NCI-H2029 treated with DMSO at 0.1 percent for 48 hours (cell line): ENCODE data around the gene AK9.

ENCODE experiments used
- DNase-seq: peaks from one replicate; lab custom pipeline; 2025; lab: John Stamatoyannopoulos, UW

AK9 gene

DNA sequence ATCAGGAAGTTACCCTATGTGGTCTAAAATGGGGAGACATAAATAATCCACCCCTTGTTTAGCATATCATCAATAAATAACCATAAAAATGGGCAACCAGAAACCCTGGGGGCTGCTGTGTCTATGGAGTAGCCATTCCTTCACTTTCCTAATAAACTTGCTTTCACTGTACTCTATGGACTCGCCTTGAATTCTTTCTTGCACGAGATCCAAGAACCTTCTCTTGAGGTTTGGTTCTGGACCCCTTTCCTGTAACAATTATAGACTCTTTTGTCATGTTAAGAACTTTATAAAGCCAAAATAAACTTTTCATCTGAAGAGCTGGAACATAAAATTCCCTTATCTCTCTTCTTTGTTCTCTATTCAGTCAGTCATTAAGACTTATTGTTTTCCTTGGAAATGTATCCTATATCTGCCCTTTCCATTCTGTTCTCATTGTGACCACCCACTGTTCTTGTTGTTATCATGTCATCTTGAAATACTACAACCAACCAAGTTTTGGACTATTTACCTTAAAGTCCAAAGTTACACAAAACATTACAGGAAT, 178.7 kb downstream of the AK9 start:
- no peak for DNase-seq

DNA sequence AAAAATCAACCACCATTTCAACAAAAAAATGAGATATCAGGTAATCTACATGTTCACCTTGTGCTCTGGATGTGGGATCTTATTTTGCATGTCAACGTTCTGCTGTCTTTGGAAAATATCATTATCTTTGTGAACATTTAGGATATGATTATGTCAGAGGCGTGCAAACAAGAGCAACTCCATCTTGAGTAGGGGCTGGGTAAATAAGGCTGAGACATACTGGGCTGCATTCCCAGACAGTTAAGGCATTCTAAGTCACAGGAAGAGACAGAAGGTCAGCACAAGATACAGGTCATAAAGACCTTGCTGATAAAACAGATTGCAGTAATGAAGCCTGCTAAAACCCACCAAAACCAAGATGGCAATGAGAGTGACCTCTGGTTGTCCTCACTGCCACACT, 179.2 kb downstream of the AK9 start:
- no peak for DNase-seq

DNA sequence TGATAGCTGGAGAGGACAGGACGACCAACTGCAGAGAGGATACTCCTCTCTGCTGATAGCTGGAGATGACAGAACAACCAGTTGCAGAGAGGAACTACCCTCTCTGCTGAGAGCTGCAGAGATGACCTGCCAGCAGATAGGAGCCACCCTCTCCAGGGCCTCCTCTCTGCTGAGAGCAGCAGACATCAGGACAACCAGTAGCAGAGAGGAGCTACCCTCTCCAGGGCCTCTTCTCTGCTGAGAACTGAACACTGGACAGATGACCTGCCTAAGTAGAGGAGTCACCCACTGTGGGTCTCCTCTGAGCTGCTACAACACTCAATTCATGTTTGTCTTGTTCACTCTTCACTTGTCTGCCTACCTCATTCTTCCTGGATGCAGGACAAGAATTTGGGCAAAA, 180.6 kb downstream of the AK9 start:
- DNase-seq, result no peak

DNA sequence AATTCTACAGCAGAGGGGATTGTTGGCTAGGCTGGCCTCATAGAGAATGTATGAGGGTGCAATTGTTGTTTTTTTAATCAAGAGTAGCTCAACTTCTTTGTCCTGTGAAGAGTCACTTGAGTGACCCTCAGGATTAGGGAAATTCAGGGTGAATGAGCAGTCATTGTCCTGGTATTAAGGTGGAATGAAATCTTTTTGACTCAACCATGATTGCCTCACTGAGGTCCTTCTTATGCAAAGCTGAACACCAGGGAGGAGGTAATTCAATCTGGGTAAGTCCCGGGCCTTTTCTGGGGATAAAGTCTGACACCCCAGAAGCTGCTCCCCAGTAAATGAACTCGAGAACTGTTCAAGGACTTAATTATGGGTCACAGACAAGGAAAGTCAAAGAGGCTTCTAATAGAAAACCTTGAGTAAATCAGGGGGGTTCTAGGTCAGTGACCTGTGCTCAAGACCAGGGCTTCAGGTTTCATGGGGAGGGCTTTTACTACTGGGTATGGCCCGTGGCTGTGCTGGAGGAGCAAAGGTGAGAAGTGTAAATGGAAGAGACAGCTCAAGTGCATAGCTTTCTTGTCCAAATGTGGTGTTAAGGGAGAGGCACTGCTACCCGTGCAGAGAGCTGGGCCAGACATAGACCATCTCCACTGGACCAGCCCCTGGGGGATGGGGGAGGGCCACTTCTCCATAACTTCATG, 182.7 kb downstream of the AK9 start:
- DNase-seq, result no peak

DNA sequence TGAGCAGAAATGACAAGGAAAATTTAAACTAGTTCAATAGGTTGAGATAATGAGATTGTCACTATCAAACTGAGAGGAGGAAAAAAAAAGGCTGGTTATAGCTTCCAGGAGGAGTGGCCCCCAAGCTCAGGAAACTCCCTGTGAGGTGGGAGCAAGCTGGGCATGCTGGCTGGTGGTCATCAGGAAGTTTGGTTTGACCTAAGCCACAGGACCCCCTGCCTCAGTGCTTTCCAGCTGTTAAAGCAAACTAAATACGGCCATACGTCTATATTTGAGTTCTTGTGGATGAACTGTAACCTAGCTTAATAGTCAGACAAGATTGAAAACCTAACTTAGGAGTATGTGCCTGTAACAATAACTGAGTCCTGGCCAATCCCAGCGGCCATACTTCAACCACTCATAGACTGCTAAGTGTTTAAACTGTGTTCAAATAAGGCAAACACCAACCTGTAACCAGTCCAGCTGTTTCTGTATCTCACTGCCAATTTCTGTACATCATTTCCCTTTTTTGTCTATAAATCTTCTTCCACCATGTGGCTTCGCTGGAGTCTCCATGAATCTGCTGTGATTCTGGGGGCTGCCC, 183.4 kb downstream of the AK9 start:
- DNase-seq, result peak; percentile 57

DNA sequence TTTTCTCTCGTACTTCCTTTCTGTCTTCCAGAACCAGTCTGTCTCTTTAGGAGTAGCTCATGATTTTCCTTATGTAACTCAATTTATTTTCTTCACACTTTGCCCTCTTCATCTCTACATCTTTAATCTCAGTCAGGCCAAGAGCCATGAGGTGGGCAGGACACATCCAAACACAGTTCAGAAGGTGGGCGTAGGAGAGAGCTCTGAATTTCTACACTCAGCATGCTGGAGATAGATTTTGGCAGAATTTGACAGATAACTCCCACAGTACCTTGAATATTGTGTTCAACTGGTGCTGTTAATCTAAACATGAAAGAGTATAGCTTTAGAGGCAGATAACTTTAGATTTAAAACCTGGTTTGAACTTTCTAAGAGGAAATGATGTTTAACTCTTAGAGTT, 184.2 kb downstream of the AK9 start:
- no peak for DNase-seq

DNA sequence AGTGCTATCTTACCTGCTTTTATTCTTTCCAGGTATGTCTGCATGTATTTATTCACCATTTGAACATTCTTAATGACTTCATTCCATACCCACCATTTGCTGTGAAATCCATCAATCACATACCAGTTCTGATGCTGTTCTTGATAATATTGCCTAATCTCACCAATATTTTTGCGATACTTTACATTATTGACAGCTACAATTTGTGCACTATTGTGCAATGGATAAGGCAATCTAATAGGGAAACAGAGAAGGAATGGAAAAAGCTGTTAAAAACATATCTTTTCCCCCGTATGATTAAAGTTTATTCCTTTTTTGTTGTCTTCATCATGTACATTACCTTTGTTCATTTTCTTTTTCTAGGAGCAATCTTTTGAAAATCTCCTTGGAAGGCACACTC, 184.7 kb downstream of the AK9 start:
- DNase-seq, result no peak

DNA sequence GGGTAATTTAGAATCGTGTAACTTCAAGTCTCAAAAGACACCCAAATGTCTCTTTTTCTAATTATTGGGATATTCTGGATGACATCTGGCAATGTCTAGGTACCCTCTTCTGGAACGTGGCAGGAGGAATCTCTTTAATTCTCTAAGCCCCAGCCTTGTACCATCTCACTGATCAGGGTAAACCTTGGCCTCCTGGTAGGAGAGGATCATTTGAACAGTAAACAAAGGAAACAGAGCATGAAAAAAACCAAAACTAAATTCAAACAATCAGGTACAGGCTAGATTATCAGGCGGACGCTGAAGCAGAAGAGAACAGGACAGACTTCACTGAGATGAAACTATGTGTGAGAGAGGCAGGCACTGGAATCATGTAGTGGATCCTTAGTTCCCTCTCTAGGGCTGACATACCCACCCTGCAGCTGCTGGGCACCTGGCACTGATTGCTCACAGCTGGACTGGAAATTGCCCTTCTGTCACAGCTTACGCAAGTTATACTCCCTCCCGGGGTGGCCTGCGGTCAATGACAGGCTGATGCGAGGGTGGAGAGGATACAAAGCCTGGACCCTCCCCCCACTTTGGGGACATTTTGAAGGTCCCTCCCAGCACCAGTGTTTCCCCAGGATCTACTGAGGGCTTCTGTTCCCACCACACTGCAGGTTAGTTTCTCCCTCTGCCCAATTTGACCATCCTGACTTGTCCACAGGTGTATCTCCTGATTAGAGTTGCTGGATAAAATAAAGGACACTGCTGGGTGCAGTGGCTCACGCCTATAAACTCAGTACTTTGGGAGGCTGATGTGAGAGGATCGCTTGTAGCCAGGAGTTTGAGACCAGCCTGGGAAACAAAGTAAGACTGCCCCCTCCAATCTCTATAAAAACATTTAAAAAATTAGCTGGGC, 187.4 kb downstream of the AK9 start:
- DNase-seq, result peak; percentile 13

DNA sequence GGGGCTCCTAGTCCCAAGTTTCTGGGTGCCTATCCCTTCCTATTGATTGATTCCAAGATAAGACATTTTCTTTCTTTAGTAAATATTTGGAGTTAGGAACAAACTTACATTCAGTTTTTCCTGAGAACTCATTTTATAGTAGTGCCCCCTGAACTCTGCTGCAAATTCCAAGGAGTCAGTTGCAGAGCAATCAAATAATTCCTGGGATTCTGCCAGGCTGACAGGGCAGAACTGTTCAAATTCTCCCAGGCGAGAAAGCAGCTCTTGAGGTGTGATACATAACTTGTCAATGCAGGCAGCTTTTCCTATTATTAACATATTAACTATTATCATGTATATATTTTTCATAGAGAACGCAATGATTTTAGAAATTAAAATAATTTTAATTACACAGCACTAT, 192.1 kb downstream of the AK9 start:
- DNase-seq, result no peak

DNA sequence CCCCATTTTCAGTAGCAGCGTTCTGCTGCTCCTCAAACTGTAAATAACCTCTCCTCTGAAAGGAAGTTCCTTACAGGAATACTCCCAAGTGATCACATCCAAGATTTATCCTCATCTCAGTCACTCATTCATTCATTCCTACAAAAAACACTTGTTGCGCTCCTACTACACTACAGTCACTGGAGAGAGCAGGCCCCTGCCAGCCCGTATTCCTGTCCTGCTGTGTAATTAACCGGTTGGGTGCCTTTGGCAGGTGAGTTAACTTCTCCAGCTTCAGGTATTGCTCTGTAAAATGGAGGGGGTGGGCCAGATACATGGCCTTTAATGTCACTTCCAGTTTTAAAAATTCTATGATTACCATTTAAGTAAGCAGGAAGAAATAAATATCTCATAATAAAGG, 192.9 kb downstream of the AK9 start:
- no peak for DNase-seq

DNA sequence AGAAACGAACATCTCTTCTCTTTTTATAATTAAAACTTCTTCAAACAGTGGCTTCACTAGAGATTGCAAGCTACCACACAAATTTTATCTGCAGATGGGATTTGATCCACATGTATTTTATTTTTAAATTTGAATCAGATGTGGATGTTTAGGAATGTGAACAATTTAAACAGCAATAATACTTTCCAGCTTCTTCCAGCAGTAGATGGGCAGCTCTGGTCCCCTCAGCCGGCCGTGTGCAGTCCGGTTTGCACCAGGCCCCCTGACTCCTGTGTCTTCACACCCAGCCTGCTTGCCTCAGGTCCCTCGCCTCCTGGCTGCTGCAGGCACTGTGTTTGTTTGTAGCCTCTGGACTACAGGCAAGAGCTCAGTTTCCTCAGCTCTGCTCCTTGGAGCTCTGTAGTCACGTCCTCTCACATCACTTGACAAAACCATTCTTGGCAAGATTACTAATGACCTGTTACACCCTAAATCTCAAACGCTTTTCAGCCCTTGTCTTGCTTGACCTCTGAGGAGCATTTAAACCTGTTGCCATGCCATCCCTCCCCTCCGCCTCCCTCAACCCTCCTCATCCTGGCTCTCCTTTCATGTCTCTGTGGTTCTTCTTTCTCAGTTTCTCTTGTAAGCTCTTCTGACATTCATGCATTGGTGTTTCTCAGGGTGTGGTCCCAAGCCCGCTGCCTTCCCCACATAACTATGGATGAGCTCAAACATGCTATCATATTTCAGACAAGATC, 194.8 kb downstream of the AK9 start:
- DNase-seq, result no peak

DNA sequence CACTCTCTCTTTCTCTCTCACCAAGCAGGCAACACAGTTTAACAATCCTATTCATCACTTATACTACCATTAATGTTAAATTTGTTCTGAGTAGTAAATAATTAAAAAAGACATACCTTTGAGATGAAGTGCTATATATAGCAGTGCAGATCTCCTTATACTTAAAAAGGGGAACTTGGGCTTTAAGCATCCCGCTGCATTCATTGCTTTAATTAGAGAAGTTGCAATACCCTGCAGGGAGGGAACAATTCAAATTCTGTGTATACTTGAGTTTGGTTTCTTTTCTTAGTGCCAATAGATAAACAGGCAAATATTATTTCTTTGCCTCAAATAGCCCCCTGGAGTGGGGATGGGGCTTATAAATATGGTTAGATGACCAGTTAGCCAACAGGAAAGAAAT, 197.1 kb downstream of the AK9 start:
- no peak for DNase-seq

DNA sequence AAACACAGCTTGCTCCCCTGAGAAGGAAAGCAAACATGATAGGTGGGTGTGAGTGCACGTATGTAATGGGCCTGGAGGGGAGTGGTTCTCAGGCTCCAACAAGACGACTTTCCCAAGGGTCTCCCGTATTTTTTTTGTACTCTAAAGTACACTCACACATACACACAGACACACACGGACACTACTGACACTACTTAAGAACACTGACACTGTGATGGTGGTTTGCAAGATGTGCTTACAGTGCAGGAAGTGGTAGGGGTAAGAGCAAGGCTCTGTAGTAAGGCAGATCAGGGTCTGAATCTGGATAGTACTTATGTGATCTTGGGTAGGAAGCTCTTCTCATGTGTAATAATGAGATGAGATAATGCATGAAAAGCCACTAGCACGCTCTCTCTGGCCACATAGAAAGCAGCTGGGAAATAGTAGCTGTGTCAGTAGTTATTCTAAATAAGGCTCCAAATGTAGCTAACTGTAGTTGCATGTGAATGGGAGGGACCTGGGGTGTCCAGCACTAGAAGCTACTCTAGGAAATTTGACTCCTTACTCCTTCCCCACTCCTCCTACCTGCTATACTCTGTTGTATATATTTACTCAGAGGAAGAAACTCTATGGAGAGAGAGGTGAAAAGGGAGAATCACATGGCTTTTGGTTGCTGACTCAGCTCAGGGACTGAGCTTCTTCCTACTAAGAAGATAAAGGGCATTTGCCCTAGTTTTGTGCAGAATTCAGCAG, 199.6 kb downstream of the AK9 start:
- DNase-seq, result peak; percentile 15

DNA sequence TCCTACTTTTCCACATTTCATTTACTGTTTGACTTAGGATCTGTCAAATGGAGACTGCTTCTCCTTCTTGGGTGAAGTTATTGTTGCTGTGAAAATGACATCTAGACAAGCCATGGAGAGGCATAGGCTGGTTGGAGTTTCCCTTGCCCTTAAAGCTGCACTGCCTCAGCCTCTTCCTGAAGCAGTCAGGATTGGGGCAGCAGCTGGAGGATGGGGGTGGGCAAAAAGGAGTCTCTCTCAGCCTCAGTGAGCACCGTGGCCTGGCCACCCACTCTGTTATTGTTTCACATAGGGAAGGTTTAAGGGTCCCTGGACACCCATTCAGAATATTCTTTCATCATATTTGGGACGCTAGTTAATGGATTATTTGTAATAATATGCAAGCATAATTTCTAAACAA, 200.3 kb downstream of the AK9 start:
- DNase-seq, result no peak

DNA sequence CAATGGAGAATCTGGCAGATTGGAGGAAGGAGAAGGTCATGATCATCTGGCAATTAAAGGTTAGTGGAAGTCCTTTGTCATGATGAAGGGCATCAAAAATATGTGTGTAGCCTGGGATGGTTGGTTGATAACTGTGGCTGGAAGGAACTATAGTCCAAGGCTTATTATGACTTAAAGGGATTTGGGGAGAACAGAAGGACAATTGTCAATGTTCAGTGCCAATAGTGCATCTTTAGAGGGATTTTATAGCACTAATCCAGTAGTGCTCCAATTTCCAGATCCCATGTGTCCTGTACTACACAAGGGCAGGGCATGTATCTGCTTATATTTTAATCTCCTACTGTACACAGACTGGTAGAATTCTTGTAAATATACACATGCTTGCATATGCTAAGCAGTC, 203.0 kb downstream of the AK9 start:
- DNase-seq, result no peak

DNA sequence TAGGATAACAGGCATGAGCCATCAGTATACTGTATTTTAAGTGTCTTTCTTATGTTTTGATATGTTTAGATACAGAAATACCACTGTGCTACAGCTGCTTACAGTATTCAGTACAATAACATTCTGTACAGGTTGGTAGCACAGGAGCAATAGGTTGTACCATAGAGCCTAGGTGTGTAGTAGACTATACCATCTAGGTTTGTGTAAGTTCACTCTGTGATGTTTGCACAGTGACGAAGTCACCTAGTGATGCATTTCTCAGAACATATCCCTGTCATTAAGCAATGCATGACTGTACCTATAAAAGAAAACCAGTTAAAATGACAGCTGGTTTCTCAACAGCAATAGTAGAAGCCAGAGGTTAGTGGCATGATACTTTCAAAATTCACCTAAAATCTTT, 204.9 kb downstream of the AK9 start:
- no peak for DNase-seq

DNA sequence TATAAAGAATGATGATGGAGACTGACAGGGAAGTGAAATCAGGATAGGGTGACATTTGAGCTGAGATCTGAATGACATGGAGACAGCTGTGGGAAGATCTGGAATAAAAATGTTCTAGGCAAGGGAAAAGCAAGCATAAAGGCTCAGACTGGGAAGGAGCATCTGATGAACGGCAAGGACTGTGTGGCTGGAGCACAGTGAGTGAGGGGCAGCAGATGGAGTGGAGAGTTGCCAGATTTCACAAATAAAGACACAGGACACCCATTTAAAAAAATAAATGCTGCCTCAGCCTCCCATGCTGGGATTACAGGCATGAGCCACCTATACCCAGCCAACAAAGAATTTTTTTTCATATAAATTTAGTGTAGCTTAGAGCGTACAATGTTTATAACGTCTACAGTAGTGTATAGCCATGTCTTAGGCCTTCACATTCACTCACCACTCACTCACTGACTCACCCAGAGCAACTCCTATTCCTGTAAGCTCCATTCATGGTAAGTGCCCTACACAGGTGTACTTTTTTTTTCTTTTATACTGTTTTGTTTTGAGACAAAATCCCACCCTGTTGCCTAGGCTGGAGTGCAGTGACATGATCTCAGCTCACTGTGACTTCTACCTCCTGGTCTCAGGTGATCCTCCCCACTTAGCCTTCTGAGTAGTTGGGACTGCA, 205.6 kb downstream of the AK9 start:
- no peak for DNase-seq

DNA sequence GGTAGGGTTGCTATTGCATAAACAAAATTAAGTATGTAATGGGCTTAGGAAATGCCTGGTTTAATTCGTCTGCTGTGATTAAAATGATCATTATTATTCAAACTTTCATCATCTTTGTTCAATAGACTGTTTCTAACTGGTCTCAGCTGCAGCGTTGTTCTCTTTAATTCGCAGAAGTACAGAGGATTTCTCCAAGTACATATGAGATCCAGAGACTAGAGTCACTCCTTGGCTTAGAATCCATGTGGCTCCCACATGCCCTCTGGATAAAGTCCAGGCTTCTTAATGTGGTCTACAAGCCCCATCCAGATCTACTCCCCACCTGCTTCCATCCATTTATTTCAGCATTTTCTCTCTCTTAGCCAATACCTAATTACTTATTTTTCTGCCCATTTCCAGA, 206.9 kb downstream of the AK9 start:
- no peak for DNase-seq

DNA sequence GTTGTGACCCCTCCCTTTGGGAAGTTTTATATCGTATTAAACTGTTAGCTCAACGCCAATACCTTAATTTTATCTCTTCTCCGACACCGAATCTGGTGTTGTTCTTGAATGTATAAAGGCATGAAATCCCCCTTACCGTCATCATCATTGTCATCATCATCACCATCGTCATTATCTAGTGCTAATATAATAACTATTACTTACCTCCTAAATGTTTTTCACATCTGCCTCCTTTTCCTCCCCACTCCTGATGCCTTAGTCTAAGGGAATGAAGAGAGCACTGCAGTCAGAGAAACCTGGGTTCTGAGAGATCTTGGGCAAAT, 207.3 kb downstream of the AK9 start:
- DNase-seq, result no peak

DNA sequence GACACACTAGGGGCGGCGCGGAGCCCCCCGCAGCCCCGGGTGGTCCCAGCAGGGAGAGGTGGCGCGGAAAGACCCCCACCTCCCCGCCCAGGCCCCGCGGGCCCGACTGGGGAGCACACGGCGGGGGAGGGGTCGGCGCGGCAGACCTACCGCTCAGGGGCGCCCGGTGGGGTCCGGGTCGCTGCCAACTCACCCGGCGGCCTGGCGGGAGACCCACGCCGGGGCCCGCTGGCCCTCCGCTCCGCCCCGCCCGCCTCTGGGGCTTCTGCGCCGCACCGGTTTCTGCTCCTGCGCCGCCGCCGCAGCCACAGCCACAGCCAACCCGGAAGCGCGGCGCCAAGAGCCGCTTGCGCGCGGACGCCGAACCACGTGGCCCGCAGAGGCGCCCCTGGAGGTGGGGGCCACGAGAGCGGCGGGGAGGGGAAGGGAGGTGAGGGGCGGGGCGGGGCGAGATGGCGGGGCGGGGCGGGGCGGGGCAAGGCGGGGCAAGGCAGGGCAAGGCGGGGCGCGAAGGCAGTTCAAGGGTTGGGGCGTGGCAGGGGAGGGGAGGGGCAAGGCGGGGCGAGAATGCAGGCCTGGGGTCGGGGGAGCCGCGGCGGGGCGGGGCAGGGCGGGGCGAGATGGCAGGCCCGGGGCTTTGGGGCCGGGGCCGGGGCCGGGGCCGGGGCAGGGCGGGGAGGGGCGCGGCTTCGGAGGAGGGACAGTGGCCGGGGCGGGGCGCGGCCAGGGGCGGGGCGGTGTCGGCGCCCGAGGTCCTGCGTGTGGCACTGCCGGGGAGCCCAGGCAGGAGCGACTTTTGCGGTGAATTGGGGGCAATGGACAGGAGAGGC, 207.9 kb downstream of the AK9 start, which contains the start of gene ZBTB24:
Gene ZBTB24 (minus strand): TSS at position 315 of the 830 bp plus-strand sequence. CDS start 1,193 bp downstream, outside the sequence.
- DNase-seq, result peak; percentile 82
